Measurements from ENCODE around the gene SARDH.

DNA sequence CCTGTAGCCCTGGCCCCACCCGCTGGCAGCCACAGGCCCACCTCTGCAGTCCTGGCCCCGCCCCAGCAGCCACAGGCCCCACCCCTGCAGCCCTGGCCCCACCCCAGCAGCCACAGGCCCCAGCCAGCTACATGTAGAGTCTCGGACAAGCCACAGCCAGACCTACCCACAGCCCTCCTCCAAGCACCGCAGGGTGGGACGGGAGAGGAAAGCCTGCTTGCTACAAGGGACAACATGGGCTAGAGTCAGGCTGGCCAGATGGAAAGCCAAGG, 49.5 kb upstream of the SARDH start:
- TF ChIP-seq CTCF (IDR thresholded peaks at IDR 0.05; ENCODE audit: low read length): no peak
- TF ChIP-seq EZH2 (optimal IDR thresholded peaks at IDR 0.05; ENCODE audit: low read depth, low read length): no peak
- no peak for TF ChIP-seq EZH2phosphoT487 (IDR thresholded peaks at IDR 0.05; ENCODE audit: low read length)
